ENCODE results near the gene CRYGS.
A peak's percentile ranks its signal among the peaks of the same experiment; 100 is the strongest.
"Not testable (repeated sequence)": the region's sequence is repeated elsewhere in the genome, so short reads cannot be mapped to it uniquely, and the experiment has no call there.

The CRYGS gene

GRCh38 chr3:186564586-186564985 lies 20.4 kb upstream of the CRYGS start:
- intact Hi-C loops (cut with DNase I) = no loop called here
- DNase-seq = no peak

- DNase-seq = no peak
- intact Hi-C loops (cut with DNase I) = no loop called here
Measured at GRCh38 chr3:186552408-186553031, 8.3 kb upstream of the CRYGS start.

- intact Hi-C loops (cut with DNase I) = no loop called here
- DNase-seq = no peak
Measured at GRCh38 chr3:186551387-186551786, 7.2 kb upstream of the CRYGS start.

GRCh38 chr3:186549497-186549896 lies 5.3 kb upstream of the CRYGS start:
- no peak for DNase-seq
- intact Hi-C loops (cut with DNase I) = no loop called here

- intact Hi-C loops (cut with DNase I) = loop anchor here (1.0 to 2.0 kb wide), 2 partner anchors 282 to 564 kb away; no protein-coding TSS in a partner anchor
- no peak for DNase-seq
Measured at GRCh38 chr3:186540835-186541226, 3.3 kb downstream of the CRYGS start.

- DNase-seq = peak in 9 of 10 donors; percentile 47 to 93 (median 80)
- intact Hi-C loops (cut with DNase I) = loop anchor here (1.0 to 2.0 kb wide), 2 partner anchors 282 to 563 kb away; no protein-coding TSS in a partner anchor
Measured at GRCh38 chr3:186540221-186540834, 3.9 kb downstream of the CRYGS start.

GRCh38 chr3:186538779-186539178 lies 5.4 kb downstream of the CRYGS start:
- no peak for DNase-seq
- intact Hi-C loops (cut with DNase I) = no loop called here

GRCh38 chr3:186536883-186537844 lies 7.0 kb downstream of the CRYGS start:
- intact Hi-C loops (cut with DNase I) = no loop called here
- no peak for DNase-seq

GRCh38 chr3:186534113-186534669 lies 10.0 kb downstream of the CRYGS start:
- intact Hi-C loops (cut with DNase I) = no loop called here
- DNase-seq = no peak

GRCh38 chr3:186532598-186533072 lies 11.5 kb downstream of the CRYGS start:
- no peak for DNase-seq
- intact Hi-C loops (cut with DNase I) = no loop called here

GRCh38 chr3:186531694-186532093 lies 12.5 kb downstream of the CRYGS start:
- intact Hi-C loops (cut with DNase I); DNase-seq: not testable (repeated sequence)

- intact Hi-C loops (cut with DNase I) = no loop called here
- DNase-seq = no peak
Measured at GRCh38 chr3:186530415-186530814, 13.8 kb downstream of the CRYGS start.

GRCh38 chr3:186529201-186529999 lies 14.8 kb downstream of the CRYGS start:
- intact Hi-C loops (cut with DNase I) = no loop called here
- peak in 2 of 10 donors; percentile 32 to 83 for DNase-seq

GRCh38 chr3:186526256-186526606 lies 17.9 kb downstream of the CRYGS start:
- intact Hi-C loops (cut with DNase I) = no loop called here
- peak in 1 of 10 donors; percentile 82 for DNase-seq

GRCh38 chr3:186525369-186526255 lies 18.6 kb downstream of the CRYGS start:
- no peak for DNase-seq
- intact Hi-C loops (cut with DNase I) = no loop called here

GRCh38 chr3:186524616-186525015 lies 19.6 kb downstream of the CRYGS start:
- no peak for DNase-seq
- intact Hi-C loops (cut with DNase I) = no loop called here

GRCh38 chr3:186523434-186523833 lies 20.7 kb downstream of the CRYGS start:
- DNase-seq = no peak
- intact Hi-C loops (cut with DNase I) = no loop called here

GRCh38 chr3:186523022-186523421 lies 21.2 kb downstream of the CRYGS start:
- no peak for DNase-seq
- intact Hi-C loops (cut with DNase I) = no loop called here
